HEK293 (cell line): ENCODE measurements around the gene METTL6.

Experiments
- CTCF ChIA-PET: fragments of 350-600 bp; formaldehyde crosslinking; extraction: SDS; loops from one replicate; lab custom pipeline; 2021; ENCODE audit warnings: antibody characterized with exemption; lab: Yijun Ruan, JAX
- POLR2A ChIA-PET: fragments of 300-600 bp; formaldehyde crosslinking; extraction: SDS; loops from one replicate; lab custom pipeline; 2020; ENCODE audit warnings: antibody characterized with exemption, inconsistent platforms; lab: Yijun Ruan, JAX
- H3K27ac ChIP-seq: fragments of 200-500 bp; sonication (Bioruptor generic); 2 replicates; pipeline ENCODE4 v1.5.1; 2014; ENCODE audit warnings: low read depth, low read length, control low read depth, inconsistent platforms; ENCODE audit errors: extremely low read depth
- H3K36me3 ChIP-seq, 2 experiments: fragments of 200-500 bp in 1 of 2; sonication (Bioruptor generic) in 1 of 2; 1 replicate in 1 of 2; 2 replicates in 1 of 2; pipeline ENCODE4 v1.5.1; 2014 to 2017; ENCODE audit warnings: inconsistent platforms in 2 of 2, low read length in 2 of 2; ENCODE audit not compliant: control insufficient read depth in 2 of 2, insufficient read depth in 1 of 2
- H3K4me1 ChIP-seq: fragments of 200-500 bp; sonication (Bioruptor generic); 2 replicates; pipeline ENCODE4 v1.5.1; 2014; ENCODE audit warnings: mild to moderate bottlenecking, low read length, inconsistent platforms; ENCODE audit not compliant: control insufficient read depth, insufficient read depth
- H3K4me3 ChIP-seq: 2 replicates; pipeline ENCODE4 v1.5.1; 2011; ENCODE audit warnings: low read depth, mild to moderate bottlenecking, control low read depth, low read length, moderate library complexity
- H3K9me3 ChIP-seq: fragments of 200-500 bp; sonication (Bioruptor generic); 2 replicates; pipeline ENCODE4 v1.5.1; 2014; ENCODE audit warnings: low read depth, low read length, inconsistent platforms; ENCODE audit not compliant: control insufficient read depth, insufficient read depth
- GLI2 ChIP-seq: fragments of 450-650 bp; formaldehyde crosslinking; IDR thresholded peaks from 2 replicates; pipeline ENCODE4; 2017; ENCODE audit warnings: missing biosample characterization, missing genetic modification characterization, low read depth, borderline replicate concordance
- HOXD13 ChIP-seq: sonication (generic); formaldehyde crosslinking; IDR thresholded peaks from 2 replicates; pipeline ENCODE4 v1.8.0; 2022; ENCODE audit warnings: missing genetic modification reagents, borderline replicate concordance
- OSR2 ChIP-seq: fragments of 450-650 bp; formaldehyde crosslinking; IDR thresholded peaks from 2 replicates; pipeline ENCODE4 v1.5.1; 2016; ENCODE audit warnings: missing biosample characterization, missing genetic modification characterization
- PATZ1 ChIP-seq: fragments of 450-650 bp; formaldehyde crosslinking; IDR thresholded peaks from 2 replicates; pipeline ENCODE4 v1.5.1; 2016; ENCODE audit warnings: missing biosample characterization, missing genetic modification characterization
- SALL2 ChIP-seq: fragments of 450-650 bp; formaldehyde crosslinking; IDR thresholded peaks from 2 replicates; pipeline ENCODE4 v1.5.0; 2017; ENCODE audit warnings: missing biosample characterization, mild to moderate bottlenecking, missing genetic modification characterization, borderline replicate concordance
- YY1 ChIP-seq: fragments of 450-650 bp; formaldehyde crosslinking; IDR thresholded peaks from 2 replicates; pipeline ENCODE4 v1.5.1; 2018; ENCODE audit warnings: missing biosample characterization, missing genetic modification characterization
- ZNF132 ChIP-seq: fragments of 450-650 bp; formaldehyde crosslinking; IDR thresholded peaks from 2 replicates; pipeline ENCODE4 v1.5.1; 2017; ENCODE audit warnings: missing biosample characterization, missing genetic modification characterization, borderline replicate concordance
- ZNF133 ChIP-seq: fragments of 450-650 bp; formaldehyde crosslinking; IDR thresholded peaks from 2 replicates; pipeline ENCODE4 v1.5.1; 2016; ENCODE audit warnings: missing biosample characterization, missing genetic modification characterization
- ZNF140 ChIP-seq: fragments of 450-650 bp; formaldehyde crosslinking; IDR thresholded peaks from 2 replicates; pipeline ENCODE4 v1.5.1; 2016; ENCODE audit warnings: missing biosample characterization, missing genetic modification characterization
- ZNF157 ChIP-seq: fragments of 450-650 bp; formaldehyde crosslinking; IDR thresholded peaks from 2 replicates; pipeline ENCODE4 v1.5.1; 2016; ENCODE audit warnings: missing biosample characterization, missing genetic modification characterization
- ZNF184 ChIP-seq: fragments of 450-650 bp; IDR thresholded peaks from 2 replicates; pipeline ENCODE4 v1.5.1; 2018; ENCODE audit warnings: missing biosample characterization, mild to moderate bottlenecking, missing genetic modification characterization
- ZNF214 ChIP-seq: fragments of 450-650 bp; formaldehyde crosslinking; IDR thresholded peaks from 2 replicates; pipeline ENCODE4 v1.5.1; 2017; ENCODE audit warnings: missing biosample characterization, mild to moderate bottlenecking, missing genetic modification characterization, borderline replicate concordance
- ZNF274 ChIP-seq, 2 experiments: fragments of 200-500 bp in 1 of 2; fragments of 450-650 bp in 1 of 2; sonication (Bioruptor generic) in 1 of 2; formaldehyde crosslinking in 1 of 2; IDR thresholded peaks; 2 replicates each; pipeline versions ENCODE4 v1.5.1 to v1.6.1; 2014 to 2016; ENCODE audit warnings: borderline replicate concordance in 1 of 2, inconsistent platforms in 1 of 2, low read length in 1 of 2, missing biosample characterization in 1 of 2, missing genetic modification characterization in 1 of 2
- ZNF311 ChIP-seq: fragments of 450-650 bp; formaldehyde crosslinking; IDR thresholded peaks from 2 replicates; pipeline ENCODE4 v1.5.1; 2017; ENCODE audit warnings: missing biosample characterization, missing genetic modification characterization, borderline replicate concordance
- ZNF449 ChIP-seq: fragments of 450-650 bp; formaldehyde crosslinking; IDR thresholded peaks from 2 replicates; pipeline ENCODE4 v1.5.1; 2017; ENCODE audit warnings: missing biosample characterization, mild to moderate bottlenecking, missing genetic modification characterization, moderate library complexity
- ZNF473 ChIP-seq: fragments of 450-650 bp; formaldehyde crosslinking; IDR thresholded peaks from 2 replicates; pipeline ENCODE4 v1.5.1; 2017; ENCODE audit warnings: missing biosample characterization, missing genetic modification characterization
- ZNF600 ChIP-seq: fragments of 450-650 bp; formaldehyde crosslinking; IDR thresholded peaks from 2 replicates; pipeline ENCODE4 v1.5.1; 2016; ENCODE audit warnings: missing biosample characterization, missing genetic modification characterization
- ZNF626 ChIP-seq: fragments of 450-650 bp; sonication (Bioruptor Pico); formaldehyde crosslinking; IDR thresholded peaks from 2 replicates; pipeline ENCODE4 v1.5.1; 2018; ENCODE audit warnings: missing biosample characterization, missing genetic modification characterization, inconsistent platforms
- ZNF654 ChIP-seq: fragments of 450-650 bp; formaldehyde crosslinking; IDR thresholded peaks from 2 replicates; pipeline ENCODE4 v1.5.1; 2016; ENCODE audit warnings: low read depth, missing biosample characterization, missing genetic modification characterization
- ZNF664 ChIP-seq: fragments of 450-650 bp; formaldehyde crosslinking; IDR thresholded peaks from 2 replicates; pipeline ENCODE4 v1.5.1; 2016; ENCODE audit warnings: missing biosample characterization, missing genetic modification characterization
- ZSCAN18 ChIP-seq: fragments of 450-650 bp; formaldehyde crosslinking; IDR thresholded peaks from 2 replicates; pipeline ENCODE4 v1.5.1; 2016; ENCODE audit warnings: missing biosample characterization, missing genetic modification characterization

METTL6 gene

GRCh38 chr3:15409239-15409638, 18.1 kb downstream of the METTL6 start (continued):
- no peak for TF ChIP-seq PATZ1 (tag by site-specific recombination)
- no peak for TF ChIP-seq HOXD13 (CRISPR knock-in tag)
- no peak for TF ChIP-seq ZNF133 (tag by site-specific recombination)
- no peak for TF ChIP-seq ZNF664 (tag by site-specific recombination)
- no peak for TF ChIP-seq ZNF600 (tag by site-specific recombination)

GRCh38 chr3:15405448-15406050, 21.8 kb downstream of the METTL6 start:
- CTCF ChIA-PET, result interaction anchor here (0.6 to 4.3 kb wide), 45 partner anchors 8 to 471 kb away, joined by 3 to 109 read pairs (median 4); partner anchors contain the start of gene CAPN7
- Histone ChIP-seq H3K4me1 (no peaks in the 10 kb centered on the region), H3K9me3 (no peaks in the 10 kb centered on the region), H3K27ac (no peak overlapping the region), H3K36me3 (peaks cover 8 to 26% of the 10 kb centered on the region in 2 experiments), H3K4me3 (no peak overlapping the region)
- POLR2A ChIA-PET, result interaction anchor here (0.6 kb wide), 1 partner anchor 138 kb away, joined by 3 read pairs; no protein-coding TSS in a partner anchor
- TF ChIP-seq ZNF654 (tag by site-specific recombination) (peak; percentile 49), ZNF184 (tag by site-specific recombination) (no peak), ZNF449 (no peak), ZNF140 (tag by site-specific recombination) (no peak), ZNF214 (tag by site-specific recombination) (no peak), HOXD13 (CRISPR knock-in tag) (no peak), ZNF473 (no peak)

GRCh38 chr3:15404767-15405166, 22.6 kb downstream of the METTL6 start:
- no peak for TF ChIP-seq ZNF626
- no peak for TF ChIP-seq SALL2 (tag by site-specific recombination)
- TF ChIP-seq, all 188 proteins: peak for 0
- ChIA-PET POLR2A (interaction anchor here (0.6 kb wide), 1 partner anchor 137 kb away, joined by 3 read pairs; no protein-coding TSS in a partner anchor), CTCF (interaction anchor here (0.6 to 4.3 kb wide), 42 partner anchors 7 to 472 kb away, joined by 3 to 109 read pairs (median 4); partner anchors contain the start of gene CAPN7)
- no peaks in the 10 kb centered on the region for H3K4me1 ChIP-seq
- H3K36me3 ChIP-seq, result peaks cover under 1 to 18% of the 10 kb centered on the region in 2 experiments
- H3K4me3 ChIP-seq, result no peak overlapping the region
- no peak overlapping the region for H3K27ac ChIP-seq
- H3K9me3 ChIP-seq, result no peaks in the 10 kb centered on the region

- ChIA-PET CTCF (interaction anchor here (1.1 to 4.3 kb wide), 2 partner anchors 64 to 137 kb away, joined by 3 to 109 read pairs; no protein-coding TSS in a partner anchor), POLR2A (no interaction called here)
- peaks cover 0 to 10% of the 10 kb centered on the region in 2 experiments; a peak in 2 of 3 replicates for H3K36me3 ChIP-seq
- TF ChIP-seq ZNF311 (tag by site-specific recombination) (no peak), YY1 (no peak), ZNF132 (tag by site-specific recombination) (no peak), OSR2 (tag by site-specific recombination) (no peak), ZNF157 (no peak), GLI2 (tag by site-specific recombination) (no peak), ZNF274 (IDR thresholded peaks at IDR 0.05; ENCODE audit: low read length) (no peak), ZNF274 (tag by site-specific recombination; IDR thresholded peaks at IDR 0.05; ENCODE audit: borderline replicate concordance) (no peak), ZSCAN18 (tag by site-specific recombination) (no peak)
- H3K4me1 ChIP-seq, result no peaks in the 10 kb centered on the region
- no peak overlapping the region for H3K4me3 ChIP-seq
- no peaks in the 10 kb centered on the region for H3K9me3 ChIP-seq
- H3K27ac ChIP-seq, result no peak overlapping the region
These were observed 23.4 kb downstream of the METTL6 start for GRCh38 chr3:15403965-15404364.
